GM10266 (cell line): Measurements from ENCODE around the gene TGM2.

Experiments
- DNase-seq: peaks from one replicate; pipeline ENCODE4 v3.0.0; 2012; ENCODE audit errors: extremely low spot score
- TF ChIP-seq, protein P1 (sequence below): IDR thresholded peaks from 2 replicates; pipeline ENCODE4 v1.5.1; 2012; ENCODE audit warnings: mild to moderate bottlenecking, low read depth; ENCODE audit not compliant: control insufficient read depth, insufficient read depth; ENCODE audit errors: missing control alignments

Gene TGM2

GRCh38 chr20:38143646-38144554, 21.2 kb downstream of the TGM2 start:
- DNase-seq: no peak
- TF ChIP-seq, protein P1, sequence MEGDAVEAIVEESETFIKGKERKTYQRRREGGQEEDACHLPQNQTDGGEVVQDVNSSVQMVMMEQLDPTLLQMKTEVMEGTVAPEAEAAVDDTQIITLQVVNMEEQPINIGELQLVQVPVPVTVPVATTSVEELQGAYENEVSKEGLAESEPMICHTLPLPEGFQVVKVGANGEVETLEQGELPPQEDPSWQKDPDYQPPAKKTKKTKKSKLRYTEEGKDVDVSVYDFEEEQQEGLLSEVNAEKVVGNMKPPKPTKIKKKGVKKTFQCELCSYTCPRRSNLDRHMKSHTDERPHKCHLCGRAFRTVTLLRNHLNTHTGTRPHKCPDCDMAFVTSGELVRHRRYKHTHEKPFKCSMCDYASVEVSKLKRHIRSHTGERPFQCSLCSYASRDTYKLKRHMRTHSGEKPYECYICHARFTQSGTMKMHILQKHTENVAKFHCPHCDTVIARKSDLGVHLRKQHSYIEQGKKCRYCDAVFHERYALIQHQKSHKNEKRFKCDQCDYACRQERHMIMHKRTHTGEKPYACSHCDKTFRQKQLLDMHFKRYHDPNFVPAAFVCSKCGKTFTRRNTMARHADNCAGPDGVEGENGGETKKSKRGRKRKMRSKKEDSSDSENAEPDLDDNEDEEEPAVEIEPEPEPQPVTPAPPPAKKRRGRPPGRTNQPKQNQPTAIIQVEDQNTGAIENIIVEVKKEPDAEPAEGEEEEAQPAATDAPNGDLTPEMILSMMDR: no peak

DNA sequence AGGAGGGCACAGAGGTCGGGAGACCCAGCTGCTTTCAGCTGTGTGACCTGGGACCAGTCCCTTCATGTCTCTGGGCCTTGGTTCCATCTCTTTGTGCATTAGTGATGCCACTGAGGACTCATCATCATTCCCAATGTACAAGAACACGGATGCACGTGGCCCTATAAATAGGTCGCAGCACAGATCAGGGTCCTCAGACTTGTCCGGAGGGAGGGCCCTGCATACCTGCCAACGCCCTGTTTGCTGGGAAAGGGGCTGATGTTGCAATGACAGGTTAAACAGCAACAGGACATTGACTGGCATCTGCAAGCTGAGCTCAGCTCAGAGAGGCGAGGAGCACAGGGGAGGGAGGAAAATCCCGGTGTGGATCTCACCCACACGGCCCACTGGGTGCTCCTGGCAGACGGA, 21.8 kb downstream of the TGM2 start:
- no peak for DNase-seq
- TF ChIP-seq, protein P1: no peak

DNA sequence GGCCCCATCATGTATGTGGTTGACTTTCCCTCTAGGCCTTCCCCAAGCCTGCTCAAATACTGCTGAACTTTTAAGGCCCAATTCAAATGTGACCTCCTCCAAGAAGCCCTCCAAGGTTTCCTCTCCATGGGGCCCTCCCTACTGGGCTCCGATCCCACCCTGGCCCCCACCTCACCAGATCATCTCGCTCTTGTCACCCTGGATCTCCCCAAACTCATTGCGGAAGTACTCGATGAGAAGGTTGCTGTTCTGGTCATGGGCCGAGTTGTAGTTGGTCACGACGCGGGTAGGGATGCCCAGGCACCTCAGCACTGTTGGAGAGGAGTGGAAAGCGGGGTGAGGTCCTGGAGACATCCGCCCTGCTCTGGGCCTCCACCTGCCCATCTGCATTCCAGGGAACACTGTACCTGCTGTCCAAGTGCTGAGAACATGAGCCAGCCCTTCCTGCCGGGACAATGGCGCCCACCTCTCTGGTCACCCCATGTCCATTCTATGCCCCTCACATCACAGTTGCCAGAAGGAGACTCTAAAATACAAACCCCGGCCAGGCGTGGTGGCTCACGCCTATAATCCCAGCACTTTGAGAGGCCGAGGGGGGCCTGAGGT, 23.1 kb downstream of the TGM2 start:
- TF ChIP-seq, protein P1: no peak
- no peak for DNase-seq

GRCh38 chr20:38141204-38141888, 23.7 kb downstream of the TGM2 start:
- TF ChIP-seq, protein P1: no peak
- DNase-seq: no peak

DNA sequence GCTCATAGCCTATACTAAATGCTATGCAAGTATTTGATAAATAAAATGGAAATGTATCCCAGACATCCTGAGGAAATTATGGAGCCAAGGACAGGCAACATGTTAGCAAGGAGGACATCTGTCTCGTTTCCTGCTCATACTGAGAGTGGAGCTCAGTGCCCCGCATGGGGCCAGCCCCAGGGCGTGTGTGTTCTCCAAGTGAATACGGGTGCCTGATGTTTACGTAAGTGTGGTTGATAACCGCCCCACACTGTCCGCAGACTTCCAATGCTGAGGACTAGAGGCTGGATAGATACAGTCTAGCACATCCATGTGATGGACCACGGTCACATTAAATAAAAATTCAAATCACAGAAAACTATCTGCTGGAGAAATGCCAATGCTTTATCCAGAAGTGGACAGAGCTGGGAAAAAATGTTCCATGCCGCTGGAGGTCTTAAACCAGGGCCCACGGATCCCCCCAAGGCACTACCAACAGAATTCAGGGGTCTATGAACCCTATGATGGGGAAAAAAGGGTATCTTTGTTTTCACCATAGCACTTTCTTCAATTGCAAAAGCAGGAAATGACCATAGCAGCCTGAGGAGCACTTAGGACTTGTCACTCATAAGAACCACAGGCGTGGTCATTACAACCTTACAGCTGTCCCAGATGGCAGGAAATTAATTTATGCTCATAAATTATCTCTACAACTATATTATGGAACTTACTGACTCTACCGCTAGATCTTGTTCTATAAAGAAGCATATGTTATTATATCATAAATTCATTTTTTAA, 24.9 kb downstream of the TGM2 start:
- DNase-seq: no peak
- TF ChIP-seq, protein P1: no peak

DNA sequence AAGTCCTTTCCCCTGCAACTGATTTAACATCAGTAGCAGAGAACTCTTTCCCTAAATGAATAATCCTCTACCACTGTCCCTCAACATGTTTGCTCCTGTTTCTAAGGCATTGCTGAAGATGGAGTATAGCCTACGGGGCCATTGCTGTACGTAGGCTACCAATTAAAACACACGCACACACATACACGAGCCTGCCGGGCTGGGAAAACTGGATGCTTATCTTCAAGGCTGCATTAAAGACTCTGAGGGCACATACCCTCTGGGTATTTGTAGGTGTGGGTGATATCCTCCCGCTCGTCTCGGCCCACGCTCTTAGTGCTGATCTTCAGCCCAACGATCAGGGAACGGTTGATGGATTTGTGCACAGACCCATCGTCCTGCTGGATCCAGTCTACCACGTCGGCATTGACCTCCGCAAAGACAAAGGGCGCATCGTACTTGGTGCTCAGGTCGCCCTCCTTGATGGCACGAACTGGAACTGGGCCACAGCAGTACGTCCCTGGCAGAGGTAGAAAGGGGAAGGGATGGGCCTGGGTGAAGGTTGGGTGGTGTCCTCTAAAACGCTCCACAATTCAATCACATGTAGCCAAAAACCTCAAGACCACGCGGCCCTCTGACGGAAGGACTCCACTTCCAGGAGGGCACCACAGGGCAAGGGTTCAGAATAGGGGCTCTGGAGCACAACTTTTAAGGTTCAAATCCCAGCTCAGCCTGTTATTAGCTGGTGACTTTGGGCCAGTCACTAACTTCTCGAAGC, 25.7 kb downstream of the TGM2 start:
- DNase-seq: no peak
- TF ChIP-seq, protein P1: no peak
